Heart right ventricle (tissue), 16 donors: Measurements from ENCODE around the gene RPL28. TPM values are rescaled to one million over a fixed set of nuclear protein-coding genes. Genes with fewer than 3 reads are reported as not detected.

Experiments used
- ATAC-seq, 8 donors: fragments of 200-7000 bp; cut with Tn5 transposase; one replicate each; pipeline ENCODE4 v1.9.1; 2020; ENCODE audit warnings: mild to moderate bottlenecking in 8 of 8, moderate library complexity in 8 of 8, moderate number of reproducible peaks in 1 of 8
- DNase-seq, 2 donors: peaks; one replicate each; pipeline ENCODE4 v3.0.0-alpha.2; 2020
- H3K27ac ChIP-seq, 10 donors: fragments of 200-600 bp; sonication (generic) in 2 of 10; one replicate each; pipeline versions ENCODE4 v1.5.0 to v1.8.0; 2020 to 2022; ENCODE audit warnings: mild to moderate bottlenecking in 3 of 10
- H3K27me3 ChIP-seq, 7 donors: fragments of 200-600 bp; one replicate each; pipeline ENCODE4 v1.8.0; 2021 to 2022; ENCODE audit warnings: mild to moderate bottlenecking in 2 of 7
- H3K36me3 ChIP-seq, 9 donors: fragments of 200-600 bp; sonication (generic) in 1 of 9; one replicate each; pipeline versions ENCODE4 v1.5.0 to v1.8.0; 2020 to 2022; ENCODE audit warnings: mild to moderate bottlenecking in 2 of 9
- H3K4me1 ChIP-seq, 9 donors: fragments of 200-600 bp; sonication (generic) in 1 of 9; one replicate each; pipeline versions ENCODE4 v1.5.0 to v1.8.0; 2020 to 2022; ENCODE audit warnings: mild to moderate bottlenecking in 4 of 9
- H3K4me3 ChIP-seq, 10 donors: fragments of 200-600 bp; sonication (generic) in 2 of 10; one replicate each; pipeline versions ENCODE4 v1.5.0 to v1.8.0; 2020 to 2022; ENCODE audit warnings: mild to moderate bottlenecking in 7 of 10, moderate library complexity in 2 of 10
- H3K9me3 ChIP-seq, 11 donors: fragments of 200-600 bp in 10 of 11; sonication (generic) in 2 of 11; one replicate each; pipeline versions ENCODE4 v1.5.0 to v1.8.0; 2013 to 2022; ENCODE audit warnings: mild to moderate bottlenecking in 2 of 11, control low read depth in 1 of 11, moderate library complexity in 1 of 11
- CTCF ChIP-seq, 9 donors: fragments of 200-600 bp; sonication (generic) in 2 of 9; IDR thresholded peaks; one replicate each; pipeline versions ENCODE4 v1.5.0 to v1.8.0; 2021 to 2022; ENCODE audit warnings: antibody characterized with exemption in 9 of 9, mild to moderate bottlenecking in 5 of 9, moderate library complexity in 1 of 9
- WGBS, 2 donors: extraction: QIAGEN DNeasy Blood & Tissue Kit; methylation state at CpG; one replicate each; pipeline ENCODE4 v1.1.7; 2013; ENCODE audit warnings: inconsistent platforms in 1 of 2; 5-methylcytosine and 5-hydroxymethylcytosine counted together
- intact Hi-C, 10 donors: fragments of 100-400 bp; cut with DNase I; formaldehyde crosslinking; loops; one replicate each; pipeline versions ENCODE4 v1.11.1 to v1.14.2; 2022
- polyA plus RNA-seq, 2 donors: library from polyadenylated mRNA; stranded (reverse); fragments of 200-250 nt; gene quantifications; one replicate each; pipeline ENCODE4 v1.2.3, GENCODE V29; 2013
- total RNA-seq, 10 donors: library from RNA; stranded (reverse); fragmentation: NEBNext Ultra II Directional in 3 of 10; extraction: Animal tissue kit (Norgen Biotek cat#: 25700) in 3 of 10; gene quantifications; one replicate each; pipeline versions ENCODE4 v1.2.1 to v1.2.4, GENCODE V29; 2021 to 2023
- donor health status: Arrhythmogenic right ventricular cardiomyopathy.
- donor health status: ischemic (EF 13 %, LVEDD 7.1; RV severe dilation, severe dysfunction).
- donor health status: healthy with polysubstance abuse.
- donor health status: DM: no; HTN: yes; CAD: no.
- donor health status: DM: no; HTN: no; CAD: no.
- donor health status: ischemic (EF 25% LVEDD 6.9; RV normal size, moderate dysfunction).
- donor health status: ischemic (EF 25% LVEDD 5.7; RV mildly dilated, moderate dysfunction).
- donor health status: healthy.
- donor health status: DM: yes; HTN: yes; CAD: no.
- donor health status: Ischemic cardiomyopathy.
- donor health status: ischemic (EF 35%, LVEDD 5.7; RV mildly dilated, moderate dysfunction).
- donor health status: nonischemic (EF 11% LVEDD 7.7; RV severe dilation, severe dysfunction).
- donor health status: DM: yes; HTN: yes; CAD: no.
- donor health status: PGD.
- donor health status: ischemic (EF 29% LVEDD 5.4; RV normal size, mild dysfunction).
- donor health status: nonischemic (EF 23%, LVEDD 6.1; RV moderate dilation, normal function).

Gene RPL28
- total and polyA plus RNA-seq, 12 donors, result 473 to 1,617 (median 593) TPM

- no peak overlapping the region for H3K4me3 ChIP-seq
- no peaks in the 10 kb centered on the region for H3K36me3 ChIP-seq
- no peak for ATAC-seq
- 87 to 88% methylated on average over 14 of the region's 14 CpGs for WGBS, 2 donors
- no peak overlapping the region for H3K27ac ChIP-seq
- intact Hi-C loops, result no loop called here
- H3K4me1 ChIP-seq, result no peaks in the 10 kb centered on the region
- H3K27me3 ChIP-seq, result peaks cover 23 to 78% (median 70%) of the 10 kb centered on the region in 7 donors
- DNase-seq, result no peak
- no peak for TF ChIP-seq CTCF (IDR thresholded peaks at IDR 0.05)
- H3K9me3 ChIP-seq, result no peaks in the 10 kb centered on the region
These were observed 46.7 kb downstream of the RPL28 start for GRCh38 chr19:55432241-55432959.

- ATAC-seq, result peak in 1 of 8 donors; percentile 8
- no peaks in the 10 kb centered on the region for H3K9me3 ChIP-seq
These were observed 47.6 kb downstream of the RPL28 start for GRCh38 chr19:55433292-55433691.

GRCh38 chr19:55434356-55434919 lies 48.7 kb downstream of the RPL28 start:
- Histone ChIP-seq H3K4me3 (no peak overlapping the region), H3K36me3 (no peaks in the 10 kb centered on the region), H3K27me3 (peaks cover 31 to 79% (median 73%) of the 10 kb centered on the region in 7 donors), H3K4me1 (no peaks in the 10 kb centered on the region), H3K9me3 (no peaks in the 10 kb centered on the region), H3K27ac (no peak overlapping the region)
- DNase-seq (no peak), ATAC-seq (no peak)
- WGBS, 2 donors, result 70 to 97% methylated on average over 4 of the region's 4 CpGs
- intact Hi-C loops, result no loop called here
- no peak for TF ChIP-seq CTCF (IDR thresholded peaks at IDR 0.05)

More at GRCh38 chr19:55433292-55433691, 47.6 kb downstream of the RPL28 start:
- Histone ChIP-seq H3K4me3 (no peak overlapping the region), H3K4me1 (no peaks in the 10 kb centered on the region), H3K27ac (no peak overlapping the region), H3K27me3 (peaks cover 23 to 79% (median 73%) of the 10 kb centered on the region in 7 donors), H3K36me3 (no peaks in the 10 kb centered on the region)
- TF ChIP-seq CTCF (IDR thresholded peaks at IDR 0.05), result no peak
- 9 to 11% methylated on average over 48 of the region's 48 CpGs for whole genome bisulfite sequencing, 2 donors
- intact Hi-C loops, result no loop called here
- no peak for DNase-seq

- H3K9me3 ChIP-seq, result no peaks in the 10 kb centered on the region
- 80 to 96% methylated on average over 4 of the region's 4 CpGs for WGBS, 2 donors
- DNase-seq, result no peak
- H3K27ac ChIP-seq, result no peak overlapping the region
- intact Hi-C loops, result no loop called here
- ATAC-seq, result no peak
- H3K4me3 ChIP-seq, result no peak overlapping the region
- H3K4me1 ChIP-seq, result no peaks in the 10 kb centered on the region
- no peak for TF ChIP-seq CTCF (IDR thresholded peaks at IDR 0.05)
- H3K27me3 ChIP-seq, result peaks cover 33 to 79% (median 73%) of the 10 kb centered on the region in 7 donors
- H3K36me3 ChIP-seq, result no peaks in the 10 kb centered on the region
These were observed 49.3 kb downstream of the RPL28 start for GRCh38 chr19:55435020-55435419.
